Peyer's patch (tissue), 4 donors: ENCODE data around the gene MLH1.

ENCODE experiments used
- POLR2A ChIP-seq, 2 donors: fragments of 450-650 bp; IDR thresholded peaks; one replicate each; pipeline ENCODE4 v1.5.1; 2017; ENCODE audit warnings: antibody characterized with exemption in 2 of 2, mild to moderate bottlenecking in 2 of 2, moderate library complexity in 2 of 2
- TF ChIP-seq, protein P1 (sequence below), 6 experiments: fragments of 450-650 bp in 4 of 6; fragments of 200-600 bp in 2 of 6; sonication (generic) in 1 of 6; IDR thresholded peaks; one replicate each; pipeline ENCODE4 v1.5.1; 2017 to 2019; ENCODE audit warnings: antibody characterized with exemption in 6 of 6, mild to moderate bottlenecking in 3 of 6, moderate library complexity in 1 of 6

GRCh38 chr3:36969085-36969484, 24.2 kb upstream of the MLH1 start:
- TF ChIP-seq, protein P1, sequence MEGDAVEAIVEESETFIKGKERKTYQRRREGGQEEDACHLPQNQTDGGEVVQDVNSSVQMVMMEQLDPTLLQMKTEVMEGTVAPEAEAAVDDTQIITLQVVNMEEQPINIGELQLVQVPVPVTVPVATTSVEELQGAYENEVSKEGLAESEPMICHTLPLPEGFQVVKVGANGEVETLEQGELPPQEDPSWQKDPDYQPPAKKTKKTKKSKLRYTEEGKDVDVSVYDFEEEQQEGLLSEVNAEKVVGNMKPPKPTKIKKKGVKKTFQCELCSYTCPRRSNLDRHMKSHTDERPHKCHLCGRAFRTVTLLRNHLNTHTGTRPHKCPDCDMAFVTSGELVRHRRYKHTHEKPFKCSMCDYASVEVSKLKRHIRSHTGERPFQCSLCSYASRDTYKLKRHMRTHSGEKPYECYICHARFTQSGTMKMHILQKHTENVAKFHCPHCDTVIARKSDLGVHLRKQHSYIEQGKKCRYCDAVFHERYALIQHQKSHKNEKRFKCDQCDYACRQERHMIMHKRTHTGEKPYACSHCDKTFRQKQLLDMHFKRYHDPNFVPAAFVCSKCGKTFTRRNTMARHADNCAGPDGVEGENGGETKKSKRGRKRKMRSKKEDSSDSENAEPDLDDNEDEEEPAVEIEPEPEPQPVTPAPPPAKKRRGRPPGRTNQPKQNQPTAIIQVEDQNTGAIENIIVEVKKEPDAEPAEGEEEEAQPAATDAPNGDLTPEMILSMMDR (IDR thresholded peaks at IDR 0.05), result no peak
- no peak for TF ChIP-seq POLR2A (IDR thresholded peaks at IDR 0.05)
